Measurements from ENCODE around the gene XRN2.
"Not testable (repeated sequence)": the region's sequence is repeated elsewhere in the genome, so short reads cannot be mapped to it uniquely, and the experiment has no call there.

Gene XRN2

DNA sequence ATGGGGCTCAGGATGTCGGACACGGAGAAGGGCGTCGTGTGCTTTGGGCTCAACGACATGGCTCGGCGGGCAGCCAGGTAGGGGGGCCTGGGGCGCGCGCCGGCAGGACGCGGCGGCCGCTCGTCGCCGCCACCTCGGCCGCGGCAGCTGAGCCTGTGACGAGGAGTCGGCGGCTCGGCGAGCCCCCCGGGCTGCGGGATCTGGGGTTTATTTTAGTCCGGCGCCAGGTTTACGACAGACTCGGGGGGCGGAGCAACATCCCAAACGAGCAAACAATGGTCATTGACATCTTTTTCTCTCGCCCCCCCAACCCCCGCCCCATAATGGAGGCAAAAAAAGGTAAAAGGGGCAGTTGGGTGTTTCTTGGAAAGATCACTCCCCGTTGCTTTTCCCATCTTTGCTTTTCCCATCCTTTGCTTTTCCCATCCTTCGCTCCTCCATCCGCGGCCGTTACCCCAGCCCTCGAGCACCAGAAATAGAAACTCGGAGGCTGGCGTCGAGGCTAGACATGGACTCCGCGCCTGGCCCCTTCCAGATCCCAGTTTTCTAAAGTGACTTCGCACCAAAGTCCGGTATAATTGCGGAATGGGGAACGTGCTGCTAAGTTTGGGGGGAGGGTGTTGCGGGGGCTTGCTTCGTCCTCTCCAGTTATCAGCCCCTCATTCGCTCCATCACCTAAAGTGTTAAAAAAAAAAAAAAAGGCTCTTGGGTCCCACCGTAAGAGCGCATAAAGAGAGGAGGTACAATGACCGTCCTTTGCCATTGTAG lies 94.4 kb downstream of the XRN2 start, which contains the start of gene NKX2-4:
Gene NKX2-4 (minus strand): TSS at position 186 of the 768 bp plus-strand sequence. CDS start 127 bp downstream, at position 59.
- H3K4me3 ChIP-seq (ENCODE audit: low read depth, low read length) = peak within 1 kb of the TSS; percentile 55
- H3K4me1 ChIP-seq (ENCODE audit: control insufficient read depth, insufficient read depth, low read length) = 0 out of 2 replicates have a peak, but pooled peaks cover 2% of the 10 kb centered on the region
- no peaks in the 10 kb centered on the region for H3K9me3 ChIP-seq (ENCODE audit: control insufficient read depth, insufficient read depth, low read depth, low read length)
- peaks cover 99% of the 10 kb centered on the region for H3K27me3 ChIP-seq (ENCODE audit: control insufficient read depth, insufficient read depth, low read length)
- no peak within 1 kb of the TSS for H3K27ac ChIP-seq (ENCODE audit: low read depth, low read length)
- H3K9ac ChIP-seq (ENCODE audit: low read length) = no peak within 1 kb of the TSS
- H3K36me3 ChIP-seq (ENCODE audit: control insufficient read depth, insufficient read depth, low read length) = no peaks in the 10 kb centered on the region

DNA sequence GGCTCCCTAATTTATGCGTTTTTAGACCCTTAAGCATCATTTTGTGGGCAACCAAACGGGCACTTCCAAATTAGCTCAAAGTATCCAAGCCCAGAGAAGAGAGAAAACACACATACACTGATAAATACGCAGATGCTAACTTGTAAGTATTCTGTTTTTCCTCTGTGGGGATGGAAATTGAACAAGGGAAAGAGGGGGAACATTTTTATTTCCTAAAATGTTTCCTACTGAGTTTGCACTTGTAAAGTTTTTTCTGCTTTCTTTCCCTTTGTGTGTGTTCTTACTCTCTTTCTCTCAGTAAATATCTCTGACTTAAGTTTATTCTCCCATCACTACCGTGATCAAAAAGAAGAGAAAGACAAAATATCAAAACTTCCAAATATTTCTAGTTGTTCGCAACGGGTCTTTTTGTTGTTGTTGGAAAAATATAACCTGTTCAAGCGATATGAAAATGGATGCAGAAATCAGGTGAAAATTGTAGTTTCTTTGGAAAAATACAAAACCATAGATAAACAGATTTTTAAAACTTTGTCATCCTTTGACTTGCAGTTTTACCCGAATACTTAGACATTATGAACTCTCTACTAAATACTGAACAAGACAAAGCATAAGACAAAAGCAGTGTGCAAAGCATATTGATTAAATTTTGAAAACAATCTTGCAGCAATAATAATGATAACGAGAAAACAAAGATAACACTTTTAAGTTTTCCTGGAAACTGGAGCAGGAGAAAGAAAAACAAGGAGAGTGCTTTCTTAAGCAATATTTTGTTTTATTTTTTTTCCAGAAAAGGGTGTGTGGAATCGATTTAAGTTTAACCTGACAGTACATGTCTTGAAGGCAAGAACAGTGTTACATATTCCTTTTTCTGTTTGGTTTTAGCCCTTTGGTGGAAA lies 95.2 kb downstream of the XRN2 start:
- H3K9ac ChIP-seq (ENCODE audit: low read length) = no peak overlapping the region
- no peak overlapping the region for H3K27ac ChIP-seq (ENCODE audit: low read depth, low read length)
- no peaks in the 10 kb centered on the region for H3K36me3 ChIP-seq (ENCODE audit: control insufficient read depth, insufficient read depth, low read length)
- H3K4me3 ChIP-seq (ENCODE audit: low read depth, low read length) = no peak overlapping the region
- H3K4me1 ChIP-seq (ENCODE audit: control insufficient read depth, insufficient read depth, low read length) = 0 out of 2 replicates have a peak, but pooled peaks cover 2% of the 10 kb centered on the region
- peaks cover 96% of the 10 kb centered on the region for H3K27me3 ChIP-seq (ENCODE audit: control insufficient read depth, insufficient read depth, low read length)
- no peaks in the 10 kb centered on the region for H3K9me3 ChIP-seq (ENCODE audit: control insufficient read depth, insufficient read depth, low read depth, low read length)

DNA sequence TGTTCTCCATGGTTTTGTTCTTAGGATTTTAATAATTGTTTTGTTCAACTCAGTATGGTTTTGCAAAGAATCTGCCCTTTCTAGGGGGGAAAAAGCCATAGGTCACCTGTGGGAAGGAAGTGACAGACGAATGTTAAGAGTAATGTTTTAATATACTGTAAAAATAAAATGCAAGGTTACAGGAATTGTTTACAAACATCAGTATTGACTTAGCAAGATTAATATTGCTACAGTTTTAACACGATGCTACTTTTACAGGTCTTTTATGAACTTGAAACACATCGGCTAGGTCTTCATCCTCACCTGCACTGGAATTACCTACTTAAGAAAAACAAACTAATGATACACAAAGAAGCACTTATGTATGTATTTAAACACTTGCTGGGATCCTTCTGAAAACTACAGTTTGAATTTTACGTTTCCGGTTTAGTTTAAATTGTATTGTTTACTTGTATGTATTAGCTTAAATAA lies 95.9 kb downstream of the XRN2 start:
- Histone ChIP-seq H3K4me3 (ENCODE audit: low read depth, low read length) (no peak overlapping the region), H3K9me3 (ENCODE audit: control insufficient read depth, insufficient read depth, low read depth, low read length) (no peaks in the 10 kb centered on the region), H3K27me3 (ENCODE audit: control insufficient read depth, insufficient read depth, low read length) (peaks cover 90% of the 10 kb centered on the region), H3K27ac (ENCODE audit: low read depth, low read length) (no peak overlapping the region), H3K4me1 (ENCODE audit: control insufficient read depth, insufficient read depth, low read length) (0 out of 2 replicates have a peak, but pooled peaks cover 2% of the 10 kb centered on the region), H3K9ac (ENCODE audit: low read length) (no peak overlapping the region), H3K36me3 (ENCODE audit: control insufficient read depth, insufficient read depth, low read length) (no peaks in the 10 kb centered on the region)

DNA sequence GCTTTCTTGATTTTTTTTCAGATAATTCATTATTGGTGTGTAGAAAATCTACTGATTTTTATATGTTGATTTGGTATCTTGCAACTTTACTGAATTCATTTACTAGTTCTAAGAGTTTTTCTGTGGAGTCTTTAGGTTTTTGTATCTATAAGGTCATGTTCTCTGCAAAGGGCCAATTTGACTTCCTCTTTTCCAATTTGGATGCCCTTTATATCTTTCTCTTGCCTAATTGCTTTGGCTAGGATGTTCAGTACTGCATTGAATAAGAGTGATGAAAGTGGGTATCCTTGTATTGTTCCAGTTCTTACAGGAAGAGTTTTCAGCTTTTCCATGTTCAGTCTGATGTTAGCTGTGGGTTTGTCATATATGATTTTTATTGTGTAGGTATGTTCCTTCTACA lies 108.6 kb downstream of the XRN2 start:
- H3K9me3 ChIP-seq (ENCODE audit: control insufficient read depth, insufficient read depth, low read depth, low read length) = peaks cover 3% of the 10 kb centered on the region; the same call in 1 of the 2 replicates
- no peak overlapping the region for H3K4me3 ChIP-seq (ENCODE audit: low read depth, low read length)
- no peaks in the 10 kb centered on the region for H3K4me1 ChIP-seq (ENCODE audit: control insufficient read depth, insufficient read depth, low read length)
- no peaks in the 10 kb centered on the region for H3K36me3 ChIP-seq (ENCODE audit: control insufficient read depth, insufficient read depth, low read length)
- no peak overlapping the region for H3K9ac ChIP-seq (ENCODE audit: low read length)
- H3K27ac ChIP-seq (ENCODE audit: low read depth, low read length) = no peak overlapping the region
- no peaks in the 10 kb centered on the region; the same call in 1 of the 2 replicates for H3K27me3 ChIP-seq (ENCODE audit: control insufficient read depth, insufficient read depth, low read length)

DNA sequence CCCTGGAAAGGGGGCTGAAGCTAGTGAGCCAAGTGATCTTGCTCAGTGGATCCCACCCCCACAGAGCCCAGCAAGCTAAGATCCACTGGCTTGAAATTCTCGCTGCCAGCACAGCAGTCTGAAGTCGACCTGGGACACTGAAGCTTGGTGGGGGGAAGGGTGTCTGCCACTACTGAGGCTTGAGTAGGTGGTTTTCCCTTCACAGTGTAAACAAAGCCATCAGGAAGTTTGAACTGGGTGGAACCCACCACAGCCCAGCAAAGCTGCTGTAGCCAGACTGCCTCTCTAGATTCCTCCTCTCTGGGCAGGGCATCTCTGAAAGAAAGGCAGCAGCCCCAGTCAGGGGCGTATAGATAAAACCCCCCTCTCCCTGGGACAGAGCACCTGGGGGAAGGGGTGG lies 110.9 kb downstream of the XRN2 start:
- H3K36me3 ChIP-seq (ENCODE audit: control insufficient read depth, insufficient read depth, low read length); H3K27me3 ChIP-seq (ENCODE audit: control insufficient read depth, insufficient read depth, low read length); H3K9me3 ChIP-seq (ENCODE audit: control insufficient read depth, insufficient read depth, low read depth, low read length); H3K4me1 ChIP-seq (ENCODE audit: control insufficient read depth, insufficient read depth, low read length); H3K4me3 ChIP-seq (ENCODE audit: low read depth, low read length); H3K27ac ChIP-seq (ENCODE audit: low read depth, low read length); H3K9ac ChIP-seq (ENCODE audit: low read length): not testable (repeated sequence)

DNA sequence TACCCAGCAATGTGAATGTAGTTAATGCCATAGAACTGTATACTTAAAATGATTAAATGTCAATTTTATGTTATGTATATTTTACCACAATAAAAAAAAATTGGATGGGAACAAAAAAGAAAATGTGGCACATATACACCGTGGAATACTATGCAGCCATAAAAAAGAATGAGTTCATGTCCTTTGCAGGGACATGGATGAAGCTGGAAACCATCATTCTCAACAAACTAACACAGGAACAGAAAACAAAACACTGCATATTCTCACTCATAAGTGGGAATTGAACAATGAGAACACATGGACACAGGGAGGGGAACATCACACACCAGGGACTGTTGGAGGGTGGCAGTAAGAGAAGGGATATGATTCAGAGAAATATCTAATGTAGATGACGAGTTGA lies 116.0 kb downstream of the XRN2 start:
- H3K9me3 ChIP-seq (ENCODE audit: control insufficient read depth, insufficient read depth, low read depth, low read length); H3K9ac ChIP-seq (ENCODE audit: low read length); H3K4me1 ChIP-seq (ENCODE audit: control insufficient read depth, insufficient read depth, low read length); H3K4me3 ChIP-seq (ENCODE audit: low read depth, low read length); H3K36me3 ChIP-seq (ENCODE audit: control insufficient read depth, insufficient read depth, low read length); H3K27ac ChIP-seq (ENCODE audit: low read depth, low read length); H3K27me3 ChIP-seq (ENCODE audit: control insufficient read depth, insufficient read depth, low read length): not testable (repeated sequence)

DNA sequence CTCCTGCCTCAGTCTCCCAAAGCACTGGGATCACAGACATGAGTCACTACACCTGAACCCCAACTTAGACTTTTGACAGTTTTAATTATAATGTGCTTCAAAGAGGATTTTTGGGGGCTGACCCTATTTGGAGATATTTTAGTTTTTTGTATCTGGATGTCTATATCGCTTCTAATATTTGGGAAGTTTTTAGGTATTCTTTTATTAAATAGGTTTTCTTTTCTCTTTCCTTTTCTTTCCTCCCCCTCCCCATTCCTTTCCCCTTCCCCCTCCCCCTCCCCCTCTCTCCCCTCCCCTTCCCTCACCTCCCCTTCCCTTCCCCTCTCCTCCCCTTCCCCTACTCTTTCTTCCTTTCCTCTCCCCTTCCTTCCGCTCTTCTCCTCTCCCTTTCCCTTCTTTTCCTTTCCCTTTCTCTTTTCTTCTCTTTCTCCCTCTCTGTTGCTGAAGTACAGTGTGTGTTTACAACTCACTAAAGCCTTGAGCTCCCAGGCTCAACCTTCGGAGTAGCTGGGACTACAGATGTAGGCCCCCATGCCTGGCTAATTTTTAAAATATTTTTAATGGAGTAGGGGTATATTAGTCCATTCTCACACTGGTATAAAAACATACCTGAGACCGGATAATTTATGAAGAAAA lies 118.6 kb downstream of the XRN2 start:
- Histone ChIP-seq H3K27ac (ENCODE audit: low read depth, low read length) (no peak overlapping the region), H3K4me1 (ENCODE audit: control insufficient read depth, insufficient read depth, low read length) (no peaks in the 10 kb centered on the region), H3K4me3 (ENCODE audit: low read depth, low read length) (no peak overlapping the region), H3K9me3 (ENCODE audit: control insufficient read depth, insufficient read depth, low read depth, low read length) (peaks cover 3% of the 10 kb centered on the region), H3K36me3 (ENCODE audit: control insufficient read depth, insufficient read depth, low read length) (no peaks in the 10 kb centered on the region), H3K9ac (ENCODE audit: low read length) (no peak overlapping the region), H3K27me3 (ENCODE audit: control insufficient read depth, insufficient read depth, low read length) (no peaks in the 10 kb centered on the region)

DNA sequence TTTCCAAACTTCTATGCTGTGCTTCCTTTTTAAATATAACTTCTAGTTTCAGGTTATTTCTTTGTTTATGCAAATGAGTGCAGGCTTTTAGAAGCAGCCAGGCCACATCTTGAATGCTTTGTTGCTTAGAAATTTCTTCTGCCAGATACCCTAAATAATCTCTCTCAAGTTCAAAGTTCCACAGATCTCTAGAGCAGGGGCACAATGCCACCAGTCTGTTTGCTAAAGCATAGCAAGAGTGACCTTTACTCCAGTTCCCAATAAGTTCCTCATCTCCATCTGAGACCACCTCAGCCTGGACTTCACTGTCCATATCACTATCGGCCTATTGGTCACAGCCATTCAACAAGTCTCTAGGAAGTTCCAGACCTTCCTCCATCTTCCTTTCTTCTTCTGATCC lies 120.6 kb downstream of the XRN2 start:
- H3K9me3 ChIP-seq (ENCODE audit: control insufficient read depth, insufficient read depth, low read depth, low read length); H3K27ac ChIP-seq (ENCODE audit: low read depth, low read length); H3K4me3 ChIP-seq (ENCODE audit: low read depth, low read length); H3K9ac ChIP-seq (ENCODE audit: low read length); H3K4me1 ChIP-seq (ENCODE audit: control insufficient read depth, insufficient read depth, low read length); H3K27me3 ChIP-seq (ENCODE audit: control insufficient read depth, insufficient read depth, low read length); H3K36me3 ChIP-seq (ENCODE audit: control insufficient read depth, insufficient read depth, low read length): not testable (repeated sequence)

DNA sequence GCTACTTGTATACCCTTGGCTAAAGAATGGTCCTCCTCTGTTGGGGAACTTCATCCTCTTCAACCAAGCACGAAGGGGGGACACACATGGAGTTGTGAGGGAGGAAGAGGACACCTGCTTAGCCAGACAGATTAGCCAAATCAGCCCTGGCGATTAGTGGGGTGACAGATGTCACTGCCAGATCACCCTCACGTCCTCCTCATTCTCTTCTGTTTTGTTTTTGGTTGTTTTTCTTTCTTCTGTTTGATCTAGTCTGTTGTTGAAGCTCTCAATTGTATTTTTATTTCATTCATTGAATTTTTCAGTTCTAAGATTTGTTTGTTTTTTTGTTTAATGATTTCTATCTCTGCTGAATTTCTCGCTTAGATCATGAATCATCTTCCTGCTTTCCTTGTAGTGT lies 121.7 kb downstream of the XRN2 start:
- Histone ChIP-seq H3K27me3 (ENCODE audit: control insufficient read depth, insufficient read depth, low read length) (no peaks in the 10 kb centered on the region), H3K4me1 (ENCODE audit: control insufficient read depth, insufficient read depth, low read length) (no peaks in the 10 kb centered on the region), H3K9ac (ENCODE audit: low read length) (no peak overlapping the region), H3K4me3 (ENCODE audit: low read depth, low read length) (no peak overlapping the region), H3K36me3 (ENCODE audit: control insufficient read depth, insufficient read depth, low read length) (no peaks in the 10 kb centered on the region), H3K9me3 (ENCODE audit: control insufficient read depth, insufficient read depth, low read depth, low read length) (peaks cover 3% of the 10 kb centered on the region), H3K27ac (ENCODE audit: low read depth, low read length) (no peak overlapping the region)

DNA sequence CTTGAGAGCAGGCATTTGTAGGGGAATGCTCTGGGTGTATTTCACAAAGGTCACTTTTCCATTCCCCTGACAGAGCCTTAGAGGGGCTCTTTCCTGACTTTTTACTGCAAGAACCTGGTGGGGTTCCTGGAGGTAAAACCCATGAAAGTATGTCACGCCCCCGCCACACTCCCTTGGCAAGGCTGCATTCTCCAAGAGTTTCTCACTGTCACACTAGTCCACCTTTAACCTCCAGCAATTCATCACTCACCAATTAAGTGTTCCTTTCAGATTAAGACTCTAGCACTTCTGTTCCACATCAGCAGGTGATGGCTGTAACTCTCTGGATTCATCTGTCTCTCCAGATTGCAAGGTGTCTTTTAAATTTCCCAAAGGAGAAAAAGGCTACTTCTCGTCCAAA lies 126.9 kb downstream of the XRN2 start:
- Histone ChIP-seq H3K9me3 (ENCODE audit: control insufficient read depth, insufficient read depth, low read depth, low read length) (no peaks in the 10 kb centered on the region; the same call in 1 of the 2 replicates), H3K4me1 (ENCODE audit: control insufficient read depth, insufficient read depth, low read length) (no peaks in the 10 kb centered on the region), H3K4me3 (ENCODE audit: low read depth, low read length) (no peak overlapping the region), H3K36me3 (ENCODE audit: control insufficient read depth, insufficient read depth, low read length) (no peaks in the 10 kb centered on the region), H3K27me3 (ENCODE audit: control insufficient read depth, insufficient read depth, low read length) (peaks cover 5% of the 10 kb centered on the region; the same call in 1 of the 2 replicates), H3K9ac (ENCODE audit: low read length) (no peak overlapping the region), H3K27ac (ENCODE audit: low read depth, low read length) (no peak overlapping the region)
